SIG-M5 (cell line): ENCODE measurements around the gene MTARC1.

ENCODE experiments used
- DNase-seq: peaks from one replicate; lab custom pipeline; 2025; lab: John Stamatoyannopoulos, UW

The MTARC1 gene

DNA sequence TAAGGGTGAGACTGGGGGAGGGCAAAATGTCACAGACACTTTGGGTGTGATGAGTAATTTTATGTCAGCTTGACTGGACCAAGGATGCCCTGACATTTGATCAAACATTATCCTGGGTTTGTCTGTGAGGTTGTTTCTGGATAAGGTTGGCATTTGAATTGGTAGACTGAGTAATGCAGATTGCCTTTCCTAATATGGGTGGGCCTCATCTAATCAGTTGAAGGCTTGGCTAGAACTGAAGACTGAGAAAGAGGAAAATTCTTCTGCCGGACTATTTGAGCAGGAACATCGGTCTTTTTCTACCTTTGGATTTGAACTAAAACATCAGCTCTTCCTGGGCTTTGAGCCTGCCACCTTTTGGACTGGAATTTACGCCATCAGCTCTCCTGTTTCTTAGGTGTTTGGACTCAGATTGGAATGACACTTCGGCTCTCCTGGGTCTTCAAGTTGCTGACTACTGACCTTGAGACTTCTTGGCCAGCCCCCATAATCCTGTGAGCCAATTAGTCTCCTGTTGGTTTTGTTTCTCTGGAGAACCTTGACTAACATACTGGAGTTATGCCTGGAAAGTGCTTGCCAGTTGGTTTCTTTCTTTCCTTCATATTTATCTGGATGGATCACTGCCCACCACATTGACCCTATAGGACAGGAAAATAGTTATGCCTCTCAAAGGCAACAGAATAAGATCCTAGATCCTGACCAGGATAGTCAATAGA is 47.6 kb downstream of the MTARC1 start:
- DNase-seq: no peak
